ENCODE data around the gene PRKN.

- TF ChIP-seq, protein P1, sequence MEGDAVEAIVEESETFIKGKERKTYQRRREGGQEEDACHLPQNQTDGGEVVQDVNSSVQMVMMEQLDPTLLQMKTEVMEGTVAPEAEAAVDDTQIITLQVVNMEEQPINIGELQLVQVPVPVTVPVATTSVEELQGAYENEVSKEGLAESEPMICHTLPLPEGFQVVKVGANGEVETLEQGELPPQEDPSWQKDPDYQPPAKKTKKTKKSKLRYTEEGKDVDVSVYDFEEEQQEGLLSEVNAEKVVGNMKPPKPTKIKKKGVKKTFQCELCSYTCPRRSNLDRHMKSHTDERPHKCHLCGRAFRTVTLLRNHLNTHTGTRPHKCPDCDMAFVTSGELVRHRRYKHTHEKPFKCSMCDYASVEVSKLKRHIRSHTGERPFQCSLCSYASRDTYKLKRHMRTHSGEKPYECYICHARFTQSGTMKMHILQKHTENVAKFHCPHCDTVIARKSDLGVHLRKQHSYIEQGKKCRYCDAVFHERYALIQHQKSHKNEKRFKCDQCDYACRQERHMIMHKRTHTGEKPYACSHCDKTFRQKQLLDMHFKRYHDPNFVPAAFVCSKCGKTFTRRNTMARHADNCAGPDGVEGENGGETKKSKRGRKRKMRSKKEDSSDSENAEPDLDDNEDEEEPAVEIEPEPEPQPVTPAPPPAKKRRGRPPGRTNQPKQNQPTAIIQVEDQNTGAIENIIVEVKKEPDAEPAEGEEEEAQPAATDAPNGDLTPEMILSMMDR (IDR thresholded peaks at IDR 0.05): no peak
- TF ChIP-seq POLR2AphosphoS5 (IDR thresholded peaks at IDR 0.05; ENCODE audit: low read depth, low read length): no peak
- TF ChIP-seq, protein P2, sequence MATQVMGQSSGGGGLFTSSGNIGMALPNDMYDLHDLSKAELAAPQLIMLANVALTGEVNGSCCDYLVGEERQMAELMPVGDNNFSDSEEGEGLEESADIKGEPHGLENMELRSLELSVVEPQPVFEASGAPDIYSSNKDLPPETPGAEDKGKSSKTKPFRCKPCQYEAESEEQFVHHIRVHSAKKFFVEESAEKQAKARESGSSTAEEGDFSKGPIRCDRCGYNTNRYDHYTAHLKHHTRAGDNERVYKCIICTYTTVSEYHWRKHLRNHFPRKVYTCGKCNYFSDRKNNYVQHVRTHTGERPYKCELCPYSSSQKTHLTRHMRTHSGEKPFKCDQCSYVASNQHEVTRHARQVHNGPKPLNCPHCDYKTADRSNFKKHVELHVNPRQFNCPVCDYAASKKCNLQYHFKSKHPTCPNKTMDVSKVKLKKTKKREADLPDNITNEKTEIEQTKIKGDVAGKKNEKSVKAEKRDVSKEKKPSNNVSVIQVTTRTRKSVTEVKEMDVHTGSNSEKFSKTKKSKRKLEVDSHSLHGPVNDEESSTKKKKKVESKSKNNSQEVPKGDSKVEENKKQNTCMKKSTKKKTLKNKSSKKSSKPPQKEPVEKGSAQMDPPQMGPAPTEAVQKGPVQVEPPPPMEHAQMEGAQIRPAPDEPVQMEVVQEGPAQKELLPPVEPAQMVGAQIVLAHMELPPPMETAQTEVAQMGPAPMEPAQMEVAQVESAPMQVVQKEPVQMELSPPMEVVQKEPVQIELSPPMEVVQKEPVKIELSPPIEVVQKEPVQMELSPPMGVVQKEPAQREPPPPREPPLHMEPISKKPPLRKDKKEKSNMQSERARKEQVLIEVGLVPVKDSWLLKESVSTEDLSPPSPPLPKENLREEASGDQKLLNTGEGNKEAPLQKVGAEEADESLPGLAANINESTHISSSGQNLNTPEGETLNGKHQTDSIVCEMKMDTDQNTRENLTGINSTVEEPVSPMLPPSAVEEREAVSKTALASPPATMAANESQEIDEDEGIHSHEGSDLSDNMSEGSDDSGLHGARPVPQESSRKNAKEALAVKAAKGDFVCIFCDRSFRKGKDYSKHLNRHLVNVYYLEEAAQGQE (IDR thresholded peaks at IDR 0.05; ENCODE audit: insufficient read depth in 1 of 2, low read depth in 2 of 2, low read length in 1 of 2): no peak
- TF ChIP-seq SIN3A (IDR thresholded peaks at IDR 0.05; ENCODE audit: borderline replicate concordance, insufficient read depth, low read depth, low read length): no peak
- no peak for TF ChIP-seq TCF7L2 (IDR thresholded peaks at IDR 0.05; ENCODE audit: low read depth, low read length)
Measured at GRCh38 chr6:162481320-162481719, 246.2 kb downstream of the PRKN start.
